Cardiac muscle cell (in vitro differentiated cells and primary cell): Measurements from ENCODE around the gene TTC21A. TPM values are rescaled to one million over a fixed set of nuclear protein-coding genes. Genes with fewer than 3 reads are reported as not detected.

ENCODE experiments used
- DNase-seq, 2 donors: peaks; one replicate each; pipeline versions ENCODE4 v3.0.0 to v3.0.0-alpha.2; 2010 to 2017; ENCODE audit warnings: low read depth in 1 of 2, low spot score in 1 of 2
- H3K27ac ChIP-seq: fragments of 200-600 bp; sonication (generic); 2 replicates; pipeline ENCODE4 v1.5.1; 2016
- H3K27me3 ChIP-seq: fragments of 200-600 bp; sonication (generic); 2 replicates; pipeline ENCODE4 v1.6.0; 2016; ENCODE audit warnings: control low read depth
- H3K36me3 ChIP-seq: fragments of 200-600 bp; sonication (generic); 2 replicates; pipeline ENCODE4 v1.5.1; 2016; ENCODE audit warnings: control low read depth
- H3K4me1 ChIP-seq: fragments of 200-600 bp; sonication (generic); 2 replicates; pipeline ENCODE4 v1.8.1; 2017; ENCODE audit warnings: low read depth, mild to moderate bottlenecking, mixed run types
- H3K4me3 ChIP-seq: fragments of 200-600 bp; sonication (generic); 2 replicates; pipeline ENCODE4 v1.5.1; 2016; ENCODE audit warnings: mild to moderate bottlenecking
- H3K9me3 ChIP-seq: fragments of 200-600 bp; sonication (generic); 2 replicates; pipeline ENCODE4 v1.5.1; 2017; ENCODE audit warnings: low read depth, mild to moderate bottlenecking, control low read depth
- CTCF ChIP-seq: IDR thresholded peaks from 2 replicates; pipeline ENCODE4 v1.5.1; 2012; ENCODE audit warnings: low read depth, mild to moderate bottlenecking, low read length
- polyA plus RNA-seq: library from polyadenylated mRNA; unstranded; fragments of >200 nt; fragmentation: Nextera tagmentation; extraction: Ambion mirVana; gene quantifications from 2 replicates; pipeline ENCODE4 v1.2.1, GENCODE V29; 2016
- total RNA-seq: library from RNA; depleted of rRNA; stranded (reverse); fragments of >200 nt; gene quantifications from 2 replicates; pipeline ENCODE4 v1.2.3, GENCODE V29; 2016

Gene TTC21A
- total and polyA plus RNA-seq, 2 experiments from 2014 or later: 3.1 to 4.2 TPM

GRCh38 chr3:39177708-39178332 lies 70.3 kb downstream of the TTC21A start:
- H3K36me3 ChIP-seq: no peaks in the 10 kb centered on the region
- peak; percentile 67 to 98 for DNase-seq
- peak overlapping the region; percentile 78 for H3K27ac ChIP-seq
- TF ChIP-seq CTCF: no peak
- H3K9me3 ChIP-seq: no peaks in the 10 kb centered on the region
- H3K4me3 ChIP-seq: peak overlapping the region; percentile 29
- peaks cover 15% of the 10 kb centered on the region for H3K4me1 ChIP-seq
- H3K27me3 ChIP-seq: no peaks in the 10 kb centered on the region

- no peaks in the 10 kb centered on the region for H3K9me3 ChIP-seq
- H3K4me3 ChIP-seq: peak overlapping the region; percentile 29
- no peak for TF ChIP-seq CTCF
- no peaks in the 10 kb centered on the region for H3K27me3 ChIP-seq
- H3K27ac ChIP-seq: peak overlapping the region; percentile 78
- H3K4me1 ChIP-seq: peaks cover 15% of the 10 kb centered on the region
- H3K36me3 ChIP-seq: peaks cover 6% of the 10 kb centered on the region
- DNase-seq: peak in 1 of 2 donors; percentile 45
Observed at GRCh38 chr3:39178553-39178952, 71.1 kb downstream of the TTC21A start.

- Histone ChIP-seq H3K4me1 (peaks cover 15% of the 10 kb centered on the region), H3K27me3 (no peaks in the 10 kb centered on the region), H3K9me3 (no peaks in the 10 kb centered on the region), H3K27ac (no peak overlapping the region), H3K4me3 (peak overlapping the region; percentile 30), H3K36me3 (peaks cover 21% of the 10 kb centered on the region)
- DNase-seq: no peak
- TF ChIP-seq CTCF: no peak
Observed at GRCh38 chr3:39180183-39180545, 72.7 kb downstream of the TTC21A start.

- Histone ChIP-seq H3K4me1 (peaks cover 15% of the 10 kb centered on the region), H3K9me3 (no peaks in the 10 kb centered on the region), H3K27ac (peak overlapping the region; percentile 14), H3K4me3 (peak overlapping the region; percentile 30), H3K36me3 (peaks cover 27% of the 10 kb centered on the region), H3K27me3 (no peaks in the 10 kb centered on the region)
- TF ChIP-seq CTCF: peak; percentile 28
- peak; percentile 91 to 97 for DNase-seq
Observed at GRCh38 chr3:39180546-39181346, 73.3 kb downstream of the TTC21A start.

GRCh38 chr3:39181408-39182335 lies 74.2 kb downstream of the TTC21A start:
- Histone ChIP-seq H3K4me3 (peak overlapping the region; percentile 30), H3K36me3 (peaks cover 36% of the 10 kb centered on the region), H3K27ac (peak overlapping the region; percentile 14), H3K4me1 (peaks cover 15% of the 10 kb centered on the region), H3K27me3 (no peaks in the 10 kb centered on the region), H3K9me3 (no peaks in the 10 kb centered on the region)
- no peak for DNase-seq
- TF ChIP-seq CTCF: no peak
